Body of pancreas (tissue), 4 donors: ENCODE measurements around the gene TMEM31. TPM values are rescaled to one million over a fixed set of nuclear protein-coding genes. Genes with fewer than 3 reads are reported as not detected.

ENCODE experiments used
- ATAC-seq: fragments of 150-250 bp; one replicate; pipeline ENCODE4 v1.9.1; 2016
- DNase-seq, 4 donors: peaks; one replicate each; pipeline ENCODE4 v3.0.0-alpha.2; 2019
- H3K27ac ChIP-seq, 4 donors: fragments of 200-600 bp; sonication (generic); 1 replicate in 3 of 4; 2 replicates in 1 of 4; pipeline versions ENCODE4 v1.5.1 to v1.6.1; 2016 to 2019; ENCODE audit warnings: mild to moderate bottlenecking in 1 of 4, mixed read lengths in 1 of 4, moderate library complexity in 1 of 4
- H3K27me3 ChIP-seq, 2 donors: fragments of 200-600 bp; sonication (generic); one replicate each; pipeline ENCODE4 v1.6.0; 2016; ENCODE audit warnings: mild to moderate bottlenecking in 1 of 2
- H3K36me3 ChIP-seq, 2 donors: fragments of 200-600 bp; sonication (generic); replicated peaks in 1 of 2; 2 replicates each; pipeline ENCODE4 v1.5.1; 2016; ENCODE audit warnings: low read depth in 2 of 2; ENCODE audit not compliant: insufficient read depth in 1 of 2
- H3K4me1 ChIP-seq: fragments of 200-600 bp; sonication (generic); one replicate; pipeline ENCODE4 v1.6.0; 2016
- H3K4me3 ChIP-seq, 2 donors: fragments of 200-600 bp; sonication (generic); 1 replicate in 1 of 2; 2 replicates in 1 of 2; pipeline ENCODE4 v1.5.1; 2016 to 2019
- H3K9me3 ChIP-seq, 3 donors: fragments of 200-600 bp; sonication (generic); 1 replicate in 2 of 3; 2 replicates in 1 of 3; pipeline ENCODE4 v1.5.1; 2016
- POLR2A ChIP-seq, 3 donors: fragments of 450-650 bp; IDR thresholded peaks; one replicate each; pipeline ENCODE4 v1.6.1; 2016; ENCODE audit warnings: antibody characterized with exemption in 3 of 3, mild to moderate bottlenecking in 2 of 3
- WGBS, 2 donors: methylation state at CpG; one replicate each; pipeline ENCODE4 v1.1.5; 2017; 5-methylcytosine and 5-hydroxymethylcytosine counted together
- intact Hi-C: fragments of 100-400 bp; cut with DNase I; formaldehyde crosslinking; loops from one replicate; pipeline ENCODE4 v1.15.1; 2023
- total RNA-seq, 2 donors: library from RNA; depleted of rRNA; stranded (reverse); fragments of >200 nt; gene quantifications; one replicate each; pipeline ENCODE4 v1.1.0, GENCODE V29; 2016
- TF ChIP-seq, protein P1 (sequence below), 7 experiments: fragments of 450-650 bp in 4 of 7; fragments of 200-600 bp in 3 of 7; sonication (generic) in 3 of 7; IDR thresholded peaks; one replicate each; pipeline ENCODE4 v1.5.1; 2016 to 2019; ENCODE audit warnings: antibody characterized with exemption in 7 of 7

TMEM31 gene
- total RNA-seq, 2 donors from 2014 or later: not detected

DNA sequence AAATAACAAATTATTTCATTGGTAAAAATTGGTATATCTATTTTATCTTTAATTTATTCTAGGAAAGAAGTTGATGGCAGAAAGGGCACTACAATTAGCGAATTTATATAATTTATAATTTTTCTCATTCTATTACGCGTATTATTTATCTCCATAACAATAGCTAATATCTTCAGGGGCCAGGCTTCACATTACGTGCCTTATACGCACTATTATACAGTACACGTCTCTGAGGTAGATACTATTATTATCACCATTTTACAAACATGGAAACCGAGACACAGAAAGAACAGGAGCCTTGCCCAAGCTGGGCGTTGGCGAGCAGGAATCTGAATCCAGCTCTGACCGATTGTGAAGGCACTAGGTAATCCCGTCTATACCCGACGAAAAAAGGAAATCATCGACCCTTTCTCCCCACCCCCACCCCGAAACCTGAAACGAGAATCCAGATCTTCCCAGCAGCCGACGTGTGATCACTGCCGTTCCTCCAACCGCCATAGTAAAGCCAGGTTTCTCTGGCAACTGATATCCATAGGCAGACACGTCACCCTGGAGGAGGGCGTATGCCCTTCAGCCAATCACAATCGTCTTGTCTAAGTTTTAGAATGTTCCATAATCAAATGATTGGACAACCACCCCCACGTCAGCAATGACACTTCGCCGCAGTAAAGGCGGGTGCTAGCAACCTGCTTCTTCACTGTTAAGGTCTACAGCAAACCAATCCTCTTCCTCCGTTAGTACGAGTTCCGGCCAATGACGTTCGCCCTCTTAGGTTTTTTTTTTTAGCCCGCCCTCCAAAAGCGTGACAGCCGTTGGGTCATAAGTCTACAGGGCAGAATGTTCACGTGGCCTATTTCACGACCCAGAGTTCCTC lies 24.3 kb upstream of the TMEM31 start, which contains the start of gene MORF4L2:
MORF4L2 (minus strand) TSS at position 501 of the 874 bp plus-strand sequence. CDS start 9,672 bp downstream, outside the sequence.
- Histone ChIP-seq H3K4me1 (peaks cover 26% of the 10 kb centered on the region), H3K27me3 (no peaks in the 10 kb centered on the region), H3K36me3 (no peaks in the 10 kb centered on the region), H3K9me3 (no peaks in the 10 kb centered on the region), H3K27ac (peak within 1 kb of the TSS; percentile 79 to 98 (median 94)), H3K4me3 (peak within 1 kb of the TSS in 1 of 2 donors; percentile 20)
- TF ChIP-seq, protein P1, sequence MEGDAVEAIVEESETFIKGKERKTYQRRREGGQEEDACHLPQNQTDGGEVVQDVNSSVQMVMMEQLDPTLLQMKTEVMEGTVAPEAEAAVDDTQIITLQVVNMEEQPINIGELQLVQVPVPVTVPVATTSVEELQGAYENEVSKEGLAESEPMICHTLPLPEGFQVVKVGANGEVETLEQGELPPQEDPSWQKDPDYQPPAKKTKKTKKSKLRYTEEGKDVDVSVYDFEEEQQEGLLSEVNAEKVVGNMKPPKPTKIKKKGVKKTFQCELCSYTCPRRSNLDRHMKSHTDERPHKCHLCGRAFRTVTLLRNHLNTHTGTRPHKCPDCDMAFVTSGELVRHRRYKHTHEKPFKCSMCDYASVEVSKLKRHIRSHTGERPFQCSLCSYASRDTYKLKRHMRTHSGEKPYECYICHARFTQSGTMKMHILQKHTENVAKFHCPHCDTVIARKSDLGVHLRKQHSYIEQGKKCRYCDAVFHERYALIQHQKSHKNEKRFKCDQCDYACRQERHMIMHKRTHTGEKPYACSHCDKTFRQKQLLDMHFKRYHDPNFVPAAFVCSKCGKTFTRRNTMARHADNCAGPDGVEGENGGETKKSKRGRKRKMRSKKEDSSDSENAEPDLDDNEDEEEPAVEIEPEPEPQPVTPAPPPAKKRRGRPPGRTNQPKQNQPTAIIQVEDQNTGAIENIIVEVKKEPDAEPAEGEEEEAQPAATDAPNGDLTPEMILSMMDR (IDR thresholded peaks at IDR 0.05): no peak
- TF ChIP-seq POLR2A (IDR thresholded peaks at IDR 0.05): peak; percentile 80 to 97 (median 97)
- ATAC-seq (peak; percentile 91), DNase-seq (peak; percentile 89 to 97 (median 91))
- 1% methylated on average over 31 to 36 of the region's 37 CpGs for WGBS, 2 donors
- intact Hi-C loops: no loop called here

DNA sequence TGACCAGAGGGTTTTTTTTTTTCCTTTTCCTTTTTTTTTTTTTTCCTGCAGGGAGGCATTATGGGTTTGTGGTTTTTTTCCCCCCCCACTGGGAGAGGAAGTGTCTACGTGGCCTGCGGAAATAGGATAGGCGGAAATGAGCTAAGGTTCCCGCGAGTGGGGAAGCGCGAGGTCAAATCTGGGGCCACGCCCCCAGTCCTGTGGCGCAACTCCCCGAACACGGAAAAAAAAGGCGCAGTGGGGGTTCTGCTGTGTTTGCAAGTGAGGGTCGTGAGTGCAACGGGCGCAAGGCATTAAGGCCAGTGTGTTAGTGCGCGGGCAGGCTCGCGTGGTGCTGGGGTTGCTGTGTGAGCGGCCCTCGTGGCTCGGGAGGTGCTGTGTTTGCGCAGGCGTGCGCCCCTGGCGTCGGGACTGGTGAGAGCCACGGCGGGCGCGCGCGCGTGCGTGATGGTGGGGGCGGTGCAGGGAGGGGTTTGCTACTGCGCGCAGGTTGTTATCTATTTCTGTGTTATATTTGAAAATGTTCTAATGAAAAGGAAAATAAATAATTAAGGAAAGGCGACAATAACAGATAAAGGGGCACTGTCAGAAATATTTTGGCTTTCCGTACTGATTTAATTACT lies 23.5 kb upstream of the TMEM31 start:
- peak in 1 of 3 donors; percentile 54 for TF ChIP-seq POLR2A (IDR thresholded peaks at IDR 0.05)
- TF ChIP-seq, protein P1 (IDR thresholded peaks at IDR 0.05): peak; percentile 12 to 73 (median 62)
- peak overlapping the region in 1 of 2 donors; percentile 20 for H3K4me3 ChIP-seq
- 0 to 1% methylated on average over 13 to 40 of the region's 40 CpGs for WGBS, 2 donors
- peak; percentile 68 for ATAC-seq
- no peaks in the 10 kb centered on the region for H3K9me3 ChIP-seq
- no peaks in the 10 kb centered on the region for H3K27me3 ChIP-seq
- H3K36me3 ChIP-seq: no peaks in the 10 kb centered on the region
- peak; percentile 85 to 90 (median 86) for DNase-seq
- H3K4me1 ChIP-seq: peaks cover 26% of the 10 kb centered on the region
- peak overlapping the region; percentile 76 to 98 (median 94) for H3K27ac ChIP-seq
- intact Hi-C loops: no loop called here

DNA sequence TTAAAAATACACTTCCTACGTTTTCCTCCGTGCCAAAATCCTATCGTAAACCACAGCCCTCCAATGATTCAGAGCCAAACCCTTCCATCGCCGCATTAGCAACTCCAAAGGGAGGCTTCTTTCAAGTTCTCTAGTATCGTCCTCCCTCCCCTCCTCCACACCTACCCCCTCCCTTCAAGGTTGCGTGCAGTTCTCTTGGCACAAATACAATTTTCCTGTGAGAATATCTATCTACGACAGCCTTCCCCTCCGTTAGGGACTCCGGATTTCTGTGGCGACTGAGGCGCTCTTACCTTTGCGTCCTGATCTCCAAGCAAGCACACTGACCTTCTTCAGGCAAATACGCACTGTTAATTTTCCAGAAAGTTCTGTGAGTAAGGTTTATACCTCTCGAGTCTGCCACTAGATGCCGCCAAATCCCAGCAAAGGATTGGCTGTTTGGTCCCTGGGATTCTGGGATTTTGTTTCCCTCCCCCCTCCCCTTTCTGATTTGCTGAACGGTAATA lies 23.0 kb upstream of the TMEM31 start:
- WGBS, 2 donors: 1% methylated on average over 17 of the region's 17 CpGs
- peak; percentile 19 for ATAC-seq
- Histone ChIP-seq H3K4me1 (peaks cover 26% of the 10 kb centered on the region), H3K27me3 (no peaks in the 10 kb centered on the region), H3K36me3 (no peaks in the 10 kb centered on the region), H3K4me3 (peak overlapping the region in 1 of 2 donors; percentile 20), H3K9me3 (no peaks in the 10 kb centered on the region), H3K27ac (peak overlapping the region; percentile 76 to 98 (median 94))
- peak; percentile 1 to 70 (median 54) for TF ChIP-seq POLR2A (IDR thresholded peaks at IDR 0.05)
- TF ChIP-seq, protein P1 (IDR thresholded peaks at IDR 0.05): peak; percentile 19 to 82 (median 67)
- DNase-seq: peak; percentile 69 to 73 (median 72)
- intact Hi-C loops: no loop called here

DNA sequence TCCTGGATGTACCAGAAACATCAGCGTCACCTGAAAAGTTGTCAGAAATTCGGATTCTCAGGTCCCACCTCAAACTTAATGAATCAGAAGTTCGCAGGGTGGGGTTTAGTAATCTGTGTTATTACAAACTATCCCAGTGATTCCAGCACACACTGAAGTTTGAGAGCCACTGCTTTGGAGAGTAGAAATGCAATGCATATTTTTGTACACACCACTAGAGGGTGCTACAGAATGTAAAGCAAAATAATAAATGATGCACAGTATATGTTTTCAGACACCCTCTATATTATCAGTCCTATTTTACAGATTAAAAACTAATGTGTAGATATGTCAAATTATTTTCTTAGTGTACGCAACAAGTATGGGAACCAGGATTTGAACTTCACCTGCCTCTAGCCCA lies 21.8 kb upstream of the TMEM31 start:
- peak overlapping the region in 1 of 4 donors; percentile 97 for H3K27ac ChIP-seq
- no peak for ATAC-seq
- 33 to 43% methylated on average over 4 of the region's 4 CpGs for WGBS, 2 donors
- DNase-seq: no peak
- no peak overlapping the region for H3K4me3 ChIP-seq
- no peaks in the 10 kb centered on the region for H3K9me3 ChIP-seq
- peaks cover 24% of the 10 kb centered on the region for H3K4me1 ChIP-seq
- H3K36me3 ChIP-seq: no peaks in the 10 kb centered on the region
- TF ChIP-seq POLR2A (IDR thresholded peaks at IDR 0.05): no peak
- TF ChIP-seq, protein P1 (IDR thresholded peaks at IDR 0.05): peak; percentile 30 to 61 (median 53)
- no peaks in the 10 kb centered on the region for H3K27me3 ChIP-seq
- intact Hi-C loops: no loop called here
